BJ (cell line): ENCODE data around the gene ACAP2. TPM values are rescaled to one million over a fixed set of nuclear protein-coding genes. Genes with fewer than 3 reads are reported as not detected.

Experiments
- CTCF ChIA-PET: fragments of 350-600 bp; formaldehyde crosslinking; extraction: SDS; loops from one replicate; lab custom pipeline; 2021; ENCODE audit warnings: antibody characterized with exemption, inconsistent platforms; lab: Yijun Ruan, JAX
- POLR2A ChIA-PET: fragments of 300-600 bp; sonication (Branson Sonifier 250); formaldehyde crosslinking; extraction: SDS; loops from one replicate; lab custom pipeline; 2021; ENCODE audit warnings: antibody characterized with exemption; lab: Charles Lee
- DNase-seq: peaks from one replicate; pipeline ENCODE4 v3.0.0-alpha.2; 2011; ENCODE audit warnings: low read depth
- H3K27me3 ChIP-seq: 2 replicates; pipeline ENCODE4 v1.6.0; 2011; ENCODE audit warnings: low read length; ENCODE audit not compliant: control insufficient read depth, insufficient read depth
- H3K36me3 ChIP-seq: 2 replicates; pipeline ENCODE4 v1.5.1; 2011; ENCODE audit warnings: low read length; ENCODE audit not compliant: control insufficient read depth, insufficient read depth
- H3K4me3 ChIP-seq: 2 replicates; pipeline ENCODE4 v1.5.1; 2011; ENCODE audit warnings: low read depth, mild to moderate bottlenecking, control low read depth, low read length
- polyA plus RNA-seq: library from polyadenylated mRNA; depleted of rRNA; stranded (reverse); fragments of >200 nt; gene quantifications from 2 replicates; pipeline ENCODE4 v1.2.3, GENCODE V29; 2011
- TF ChIP-seq, protein P1 (sequence below): IDR thresholded peaks from 2 replicates; pipeline ENCODE4 v1.5.1; 2011; ENCODE audit warnings: low read depth, mild to moderate bottlenecking, control low read depth, inconsistent platforms, low read length, moderate library complexity; ENCODE audit not compliant: insufficient read depth

Gene ACAP2
- polyA plus RNA-seq, 1 experiment: 12.5 TPM

- ChIA-PET CTCF (interaction anchor here (0.6 to 1.2 kb wide), 3 partner anchors 9 to 180 kb away, joined by 3 to 5 read pairs (median 3); partner anchors contain the start of gene XXYLT1), POLR2A (interaction anchor here (0.5 to 0.6 kb wide), 2 partner anchors 9 to 1417 kb away, joined by 6 to 13 read pairs; no protein-coding TSS in a partner anchor)
- H3K4me3 ChIP-seq: no peak overlapping the region
- DNase-seq: peak; percentile 35
- TF ChIP-seq, protein P1, sequence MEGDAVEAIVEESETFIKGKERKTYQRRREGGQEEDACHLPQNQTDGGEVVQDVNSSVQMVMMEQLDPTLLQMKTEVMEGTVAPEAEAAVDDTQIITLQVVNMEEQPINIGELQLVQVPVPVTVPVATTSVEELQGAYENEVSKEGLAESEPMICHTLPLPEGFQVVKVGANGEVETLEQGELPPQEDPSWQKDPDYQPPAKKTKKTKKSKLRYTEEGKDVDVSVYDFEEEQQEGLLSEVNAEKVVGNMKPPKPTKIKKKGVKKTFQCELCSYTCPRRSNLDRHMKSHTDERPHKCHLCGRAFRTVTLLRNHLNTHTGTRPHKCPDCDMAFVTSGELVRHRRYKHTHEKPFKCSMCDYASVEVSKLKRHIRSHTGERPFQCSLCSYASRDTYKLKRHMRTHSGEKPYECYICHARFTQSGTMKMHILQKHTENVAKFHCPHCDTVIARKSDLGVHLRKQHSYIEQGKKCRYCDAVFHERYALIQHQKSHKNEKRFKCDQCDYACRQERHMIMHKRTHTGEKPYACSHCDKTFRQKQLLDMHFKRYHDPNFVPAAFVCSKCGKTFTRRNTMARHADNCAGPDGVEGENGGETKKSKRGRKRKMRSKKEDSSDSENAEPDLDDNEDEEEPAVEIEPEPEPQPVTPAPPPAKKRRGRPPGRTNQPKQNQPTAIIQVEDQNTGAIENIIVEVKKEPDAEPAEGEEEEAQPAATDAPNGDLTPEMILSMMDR: no peak
- no peaks in the 10 kb centered on the region for H3K36me3 ChIP-seq
- no peaks in the 10 kb centered on the region for H3K27me3 ChIP-seq
Measured at GRCh38 chr3:195450731-195451229, 8.0 kb upstream of the ACAP2 start.

DNA sequence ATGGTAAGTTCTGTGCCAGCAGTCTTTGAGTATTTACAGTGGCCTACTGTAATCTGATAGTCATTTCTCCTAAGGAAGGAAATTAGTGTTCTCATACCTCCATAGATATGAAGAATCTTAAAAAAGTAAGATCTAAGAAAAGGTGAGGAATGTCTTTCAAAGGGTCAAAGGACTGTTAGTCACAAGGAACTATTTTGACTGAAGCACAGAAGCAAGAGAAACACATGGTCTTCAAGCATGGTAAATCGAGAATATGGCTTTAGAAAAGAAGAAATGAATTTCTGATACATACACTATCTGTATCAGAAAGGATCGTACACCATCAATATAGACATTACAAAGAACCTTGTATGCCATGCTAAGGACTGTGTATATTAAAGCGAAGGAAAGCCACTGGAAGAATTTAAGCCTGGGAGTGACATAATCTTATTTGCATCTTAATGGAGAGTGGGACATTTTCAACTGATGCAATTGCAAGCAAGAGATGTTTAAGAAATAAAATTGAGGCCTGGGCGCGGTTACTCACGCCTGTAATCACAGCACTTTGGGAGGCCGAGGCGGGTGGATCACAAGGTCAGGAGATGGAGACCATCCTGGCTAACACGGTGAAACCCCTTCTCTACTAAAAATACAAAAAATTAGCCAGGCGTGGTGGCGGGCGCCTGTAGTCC lies 5.5 kb upstream of the ACAP2 start:
- H3K4me3 ChIP-seq: no peak overlapping the region
- no peaks in the 10 kb centered on the region for H3K36me3 ChIP-seq
- ChIA-PET CTCF (no interaction called here), POLR2A (no interaction called here)
- TF ChIP-seq, protein P1: no peak
- DNase-seq: no peak
- no peaks in the 10 kb centered on the region for H3K27me3 ChIP-seq

DNA sequence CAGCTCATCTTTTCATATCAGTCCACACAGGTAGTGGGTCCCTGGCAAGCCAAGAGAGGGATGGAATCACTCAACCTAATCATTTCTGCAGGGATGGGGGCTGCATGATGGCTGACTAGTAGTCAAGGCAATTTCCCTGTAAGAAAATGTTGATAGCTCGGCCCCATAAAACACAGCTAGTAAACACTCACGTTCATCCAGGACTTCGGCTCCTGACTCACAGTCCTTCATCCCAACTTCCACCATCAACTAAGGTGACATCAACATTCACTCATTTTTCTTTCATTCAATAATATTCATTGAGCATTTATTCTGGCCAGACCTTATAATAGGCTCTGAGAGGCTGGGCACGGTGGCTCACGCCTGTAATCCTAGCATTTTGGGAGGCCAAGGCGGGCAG lies 4.4 kb upstream of the ACAP2 start:
- TF ChIP-seq, protein P1: no peak
- ChIA-PET CTCF (no interaction called here), POLR2A (no interaction called here)
- H3K27me3 ChIP-seq: no peaks in the 10 kb centered on the region
- DNase-seq: no peak
- H3K4me3 ChIP-seq: no peak overlapping the region
- H3K36me3 ChIP-seq: no peaks in the 10 kb centered on the region

DNA sequence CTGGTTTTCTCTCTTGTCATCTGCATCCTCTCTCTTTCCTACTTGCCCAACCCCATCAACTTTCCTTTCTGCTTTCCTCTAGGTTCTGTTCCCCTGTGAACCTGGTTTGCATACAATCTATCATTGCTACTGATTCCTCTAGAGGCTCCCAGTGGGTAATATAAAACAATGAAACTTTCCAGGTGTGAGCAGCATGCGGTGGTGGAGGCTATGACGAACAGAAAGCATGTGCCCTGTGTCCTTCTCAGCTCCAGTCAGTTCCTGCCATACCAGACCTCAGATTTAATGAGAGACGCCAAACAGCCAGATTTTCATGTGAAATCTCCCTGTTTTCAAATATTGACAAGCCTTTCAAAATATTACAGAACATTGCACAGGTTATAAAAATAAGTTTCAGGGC lies 3.5 kb upstream of the ACAP2 start:
- DNase-seq: no peak
- H3K4me3 ChIP-seq: no peak overlapping the region
- ChIA-PET POLR2A (no interaction called here), CTCF (interaction anchor here (0.6 kb wide), 1 partner anchor 775 kb away, joined by 3 read pairs; the partner anchor contains the start of gene LSG1)
- no peaks in the 10 kb centered on the region for H3K36me3 ChIP-seq
- TF ChIP-seq, protein P1: no peak
- H3K27me3 ChIP-seq: no peaks in the 10 kb centered on the region

DNA sequence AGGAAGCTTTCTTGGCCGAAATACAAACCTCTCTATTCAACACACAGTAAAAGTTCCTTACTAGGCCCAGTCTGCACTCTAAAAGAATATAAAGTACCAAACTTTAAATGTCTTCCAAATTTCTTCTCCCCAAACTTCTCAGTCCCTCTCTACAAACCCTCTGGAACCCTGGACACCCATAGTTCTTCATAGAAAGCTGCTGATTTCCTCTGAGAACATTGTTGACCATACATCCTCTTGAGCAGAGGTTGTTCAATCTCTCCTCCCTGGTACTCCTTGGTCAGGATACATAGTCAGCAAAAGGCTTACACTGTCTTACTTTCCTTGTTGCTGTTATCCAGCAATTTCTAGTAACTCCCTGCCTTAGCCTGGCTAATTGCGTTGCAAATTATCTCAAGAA lies 3.1 kb upstream of the ACAP2 start:
- TF ChIP-seq, protein P1: no peak
- CTCF ChIA-PET: interaction anchor here (0.6 kb wide), 1 partner anchor 774 kb away, joined by 3 read pairs; the partner anchor contains the start of gene LSG1
- no peak for DNase-seq

More for the DNA sequence above, 3.1 kb upstream of the ACAP2 start:
- Histone ChIP-seq H3K27me3 (no peaks in the 10 kb centered on the region), H3K4me3 (no peak overlapping the region), H3K36me3 (no peaks in the 10 kb centered on the region)
- POLR2A ChIA-PET: no interaction called here
